ENCODE measurements around the gene MYZAP. TPM values are rescaled to one million over a fixed set of nuclear protein-coding genes. Genes with fewer than 3 reads are reported as not detected.

The MYZAP gene
- total and polyA plus RNA-seq, 2 of the 13 experiments (the other 11 are each of a cell fraction or from before 2014, with no cell fraction given), result not detected

- TF ChIP-seq ZNF549 (CRISPR knock-in tag; IDR thresholded peaks at IDR 0.05) (no peak), CBX5 (CRISPR knock-in tag; IDR thresholded peaks at IDR 0.05; ENCODE audit: borderline replicate concordance) (peak; percentile 90; the same call in 1 of the 2 replicates), ZFP1 (CRISPR knock-in tag; IDR thresholded peaks at IDR 0.05) (no peak), NAIF1 (CRISPR knock-in tag; IDR thresholded peaks at IDR 0.05; ENCODE audit: borderline replicate concordance) (peak; percentile 96), ZNF639 (CRISPR knock-in tag; conservative IDR thresholded peaks at IDR 0.05) (no peak; the same call in 1 of the 2 replicates), ZNF263 (CRISPR knock-in tag; IDR thresholded peaks at IDR 0.05) (no peak), TFDP2 (CRISPR knock-in tag; IDR thresholded peaks at IDR 0.05) (peak; percentile 95), PAX8 (CRISPR knock-in tag; IDR thresholded peaks at IDR 0.05; ENCODE audit: borderline replicate concordance) (no peak), HNF4G (IDR thresholded peaks at IDR 0.05; ENCODE audit: borderline replicate concordance, low read depth, low read length) (0 out of 2 replicates have a peak, but pooled peaks have one; percentile 2), HNF4G (CRISPR knock-in tag; IDR thresholded peaks at IDR 0.05; ENCODE audit: borderline replicate concordance, low read depth) (no peak), ZMAT3 (CRISPR knock-in tag; conservative IDR thresholded peaks at IDR 0.05) (peak; percentile 61), ZNF619 (CRISPR knock-in tag; IDR thresholded peaks at IDR 0.05) (peak; percentile 83), ZNF441 (CRISPR knock-in tag; IDR thresholded peaks at IDR 0.05; ENCODE audit: borderline replicate concordance) (no peak), ELF4 (CRISPR knock-in tag; IDR thresholded peaks at IDR 0.05; ENCODE audit: borderline replicate concordance) (peak; percentile 86; the same call in 1 of the 2 replicates), ZNF280B (CRISPR knock-in tag; IDR thresholded peaks at IDR 0.05; ENCODE audit: borderline replicate concordance) (peak; percentile 75; the same call in 1 of the 2 replicates), ZNF414 (CRISPR knock-in tag; IDR thresholded peaks at IDR 0.05) (no peak), NONO (IDR thresholded peaks at IDR 0.05) (no peak), NONO (CRISPR knock-in tag; conservative IDR thresholded peaks at IDR 0.05) (peak; percentile 37; the same call in 1 of the 2 replicates), ZNF772 (CRISPR knock-in tag; IDR thresholded peaks at IDR 0.05) (0 out of 2 replicates have a peak, but pooled peaks have one; percentile 40), GMEB1 (CRISPR knock-in tag; IDR thresholded peaks at IDR 0.05; ENCODE audit: borderline replicate concordance) (peak; percentile 75), CCDC6 (CRISPR knock-in tag; IDR thresholded peaks at IDR 0.05) (peak; percentile 92), ZNF558 (CRISPR knock-in tag; IDR thresholded peaks at IDR 0.05; ENCODE audit: borderline replicate concordance) (0 out of 2 replicates have a peak, but pooled peaks have one; percentile 18), ZNF343 (CRISPR knock-in tag; IDR thresholded peaks at IDR 0.05) (peak; percentile 48; the same call in 1 of the 2 replicates)
These were observed 114.9 kb downstream of the MYZAP start, which contains the start of gene POLR2M (continued) for GRCh38 chr15:57706405-57707209.
